UCSD-AML1 (cell line): ENCODE results near the gene DNAJC18.
"Not testable (repeated sequence)": the region's sequence is repeated elsewhere in the genome, so short reads cannot be mapped to it uniquely, and the experiment has no call there.

Source experiments
- DNase-seq: peaks from one replicate; lab custom pipeline; 2025; ENCODE audit not compliant: unreplicated experiment; lab: John Stamatoyannopoulos, UW

DNAJC18 gene

GRCh38 chr5:139431706-139432105 lies 7.6 kb downstream of the DNAJC18 start:
- DNase-seq: no peak

- no peak for DNase-seq
Measured at GRCh38 chr5:139430015-139430414, 9.3 kb downstream of the DNAJC18 start.

- DNase-seq: no peak
Measured at GRCh38 chr5:139426203-139426885, 13.0 kb downstream of the DNAJC18 start.

- DNase-seq: no peak
Measured at GRCh38 chr5:139425497-139425896, 13.8 kb downstream of the DNAJC18 start.

- no peak for DNase-seq
Measured at GRCh38 chr5:139422307-139422893, 16.9 kb downstream of the DNAJC18 start.

GRCh38 chr5:139419226-139420192 lies 19.8 kb downstream of the DNAJC18 start:
- no peak for DNase-seq

- DNase-seq: no peak
Measured at GRCh38 chr5:139418793-139419192, 20.5 kb downstream of the DNAJC18 start.

GRCh38 chr5:139417214-139417613 lies 22.1 kb downstream of the DNAJC18 start:
- DNase-seq: no peak

- DNase-seq: no peak
Measured at GRCh38 chr5:139416651-139417050, 22.7 kb downstream of the DNAJC18 start.

GRCh38 chr5:139415869-139416268 lies 23.5 kb downstream of the DNAJC18 start:
- DNase-seq: no peak

- DNase-seq: no peak
Measured at GRCh38 chr5:139415221-139415861, 24.0 kb downstream of the DNAJC18 start.

GRCh38 chr5:139414581-139415130 lies 24.7 kb downstream of the DNAJC18 start:
- DNase-seq: no peak

GRCh38 chr5:139413963-139414362 lies 25.4 kb downstream of the DNAJC18 start:
- no peak for DNase-seq

- no peak for DNase-seq
Measured at GRCh38 chr5:139413153-139413552, 26.2 kb downstream of the DNAJC18 start.

- no peak for DNase-seq
Measured at GRCh38 chr5:139410993-139411828, 28.1 kb downstream of the DNAJC18 start.

GRCh38 chr5:139410121-139410992 lies 29.0 kb downstream of the DNAJC18 start:
- DNase-seq: no peak

GRCh38 chr5:139409116-139409515 lies 30.2 kb downstream of the DNAJC18 start:
- not testable (repeated sequence) for DNase-seq

- DNase-seq: no peak
Measured at GRCh38 chr5:139408191-139408590, 31.1 kb downstream of the DNAJC18 start.

- no peak for DNase-seq
Measured at GRCh38 chr5:139407517-139407916, 31.8 kb downstream of the DNAJC18 start.
